Adrenal gland (tissue), 5 donors: ENCODE data around the gene TSPEAR.

Experiments used
- POLR2A ChIP-seq, 2 donors: fragments of 450-650 bp; IDR thresholded peaks; one replicate each; pipeline ENCODE4 v1.6.1; 2017; ENCODE audit warnings: antibody characterized with exemption in 2 of 2, mild to moderate bottlenecking in 2 of 2, moderate library complexity in 1 of 2
- TF ChIP-seq, protein P1 (sequence below), 6 experiments: fragments of 450-650 bp in 4 of 6; fragments of 200-600 bp in 2 of 6; sonication (generic) in 1 of 6; IDR thresholded peaks; 1 replicate in 5 of 6; 2 replicates in 1 of 6; pipeline versions ENCODE4 v1.5.1 to v1.8.0; 2016 to 2021; ENCODE audit warnings: antibody characterized with exemption in 6 of 6, mild to moderate bottlenecking in 2 of 6, moderate library complexity in 1 of 6
- donor health status: DM: no; HTN: no; CAD: no.

DNA sequence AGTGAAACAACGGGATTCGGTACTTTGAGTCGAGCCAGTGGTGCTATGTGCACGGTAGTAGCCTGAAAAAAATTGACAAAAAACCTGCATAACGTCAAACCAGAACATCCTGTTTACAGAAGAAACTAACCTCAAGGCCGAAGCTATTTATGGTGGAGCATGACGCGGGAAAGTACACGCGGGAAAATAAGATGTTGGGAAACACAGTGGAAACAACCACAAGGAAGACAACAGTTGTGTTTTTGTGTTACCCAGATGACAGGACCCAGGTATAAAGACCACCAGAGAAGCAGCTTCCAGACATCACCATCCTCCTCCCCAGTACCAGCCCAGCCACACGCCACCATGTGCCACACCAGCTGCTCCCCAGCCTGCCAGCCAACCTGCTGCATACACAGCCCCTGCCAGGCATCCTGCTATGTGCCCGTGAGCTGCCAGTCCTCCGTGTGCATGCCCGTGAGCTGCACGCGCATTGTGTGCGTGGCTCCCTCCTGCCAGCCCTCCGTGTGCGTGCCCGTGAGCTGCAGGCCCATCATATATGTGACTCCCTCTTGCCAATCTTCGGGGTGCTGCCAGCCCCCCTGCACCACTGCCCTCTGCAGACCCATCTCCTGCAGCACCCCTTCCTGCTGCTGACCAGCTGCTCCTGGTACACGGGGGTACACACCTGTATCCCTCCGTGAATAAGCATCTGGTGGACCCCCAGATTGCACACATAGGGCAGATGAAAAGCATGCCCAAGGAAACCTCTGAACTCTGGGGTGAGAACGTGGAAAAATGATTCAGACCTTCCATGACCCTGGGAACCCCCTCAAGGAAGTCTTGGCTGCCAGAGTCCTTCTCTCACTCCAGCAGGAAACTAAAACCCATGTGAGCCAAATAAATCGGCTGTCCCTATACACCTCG is 53.5 kb downstream of the TSPEAR start, which contains the start of gene KRTAP12-3:
- TF ChIP-seq, protein P1, sequence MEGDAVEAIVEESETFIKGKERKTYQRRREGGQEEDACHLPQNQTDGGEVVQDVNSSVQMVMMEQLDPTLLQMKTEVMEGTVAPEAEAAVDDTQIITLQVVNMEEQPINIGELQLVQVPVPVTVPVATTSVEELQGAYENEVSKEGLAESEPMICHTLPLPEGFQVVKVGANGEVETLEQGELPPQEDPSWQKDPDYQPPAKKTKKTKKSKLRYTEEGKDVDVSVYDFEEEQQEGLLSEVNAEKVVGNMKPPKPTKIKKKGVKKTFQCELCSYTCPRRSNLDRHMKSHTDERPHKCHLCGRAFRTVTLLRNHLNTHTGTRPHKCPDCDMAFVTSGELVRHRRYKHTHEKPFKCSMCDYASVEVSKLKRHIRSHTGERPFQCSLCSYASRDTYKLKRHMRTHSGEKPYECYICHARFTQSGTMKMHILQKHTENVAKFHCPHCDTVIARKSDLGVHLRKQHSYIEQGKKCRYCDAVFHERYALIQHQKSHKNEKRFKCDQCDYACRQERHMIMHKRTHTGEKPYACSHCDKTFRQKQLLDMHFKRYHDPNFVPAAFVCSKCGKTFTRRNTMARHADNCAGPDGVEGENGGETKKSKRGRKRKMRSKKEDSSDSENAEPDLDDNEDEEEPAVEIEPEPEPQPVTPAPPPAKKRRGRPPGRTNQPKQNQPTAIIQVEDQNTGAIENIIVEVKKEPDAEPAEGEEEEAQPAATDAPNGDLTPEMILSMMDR (IDR thresholded peaks at IDR 0.05): no peak
- no peak for TF ChIP-seq POLR2A (IDR thresholded peaks at IDR 0.05)
